HG02798 (cell line): ENCODE data around the gene TLX2.

Experiments used
- ATAC-seq: cut with Tn5 transposase; IDR thresholded peaks from one replicate; pipeline ENCODE4 v1.9.1; 2021; ENCODE audit warnings: mild to moderate bottlenecking; ENCODE audit not compliant: unreplicated experiment, poor library complexity

The TLX2 gene

DNA sequence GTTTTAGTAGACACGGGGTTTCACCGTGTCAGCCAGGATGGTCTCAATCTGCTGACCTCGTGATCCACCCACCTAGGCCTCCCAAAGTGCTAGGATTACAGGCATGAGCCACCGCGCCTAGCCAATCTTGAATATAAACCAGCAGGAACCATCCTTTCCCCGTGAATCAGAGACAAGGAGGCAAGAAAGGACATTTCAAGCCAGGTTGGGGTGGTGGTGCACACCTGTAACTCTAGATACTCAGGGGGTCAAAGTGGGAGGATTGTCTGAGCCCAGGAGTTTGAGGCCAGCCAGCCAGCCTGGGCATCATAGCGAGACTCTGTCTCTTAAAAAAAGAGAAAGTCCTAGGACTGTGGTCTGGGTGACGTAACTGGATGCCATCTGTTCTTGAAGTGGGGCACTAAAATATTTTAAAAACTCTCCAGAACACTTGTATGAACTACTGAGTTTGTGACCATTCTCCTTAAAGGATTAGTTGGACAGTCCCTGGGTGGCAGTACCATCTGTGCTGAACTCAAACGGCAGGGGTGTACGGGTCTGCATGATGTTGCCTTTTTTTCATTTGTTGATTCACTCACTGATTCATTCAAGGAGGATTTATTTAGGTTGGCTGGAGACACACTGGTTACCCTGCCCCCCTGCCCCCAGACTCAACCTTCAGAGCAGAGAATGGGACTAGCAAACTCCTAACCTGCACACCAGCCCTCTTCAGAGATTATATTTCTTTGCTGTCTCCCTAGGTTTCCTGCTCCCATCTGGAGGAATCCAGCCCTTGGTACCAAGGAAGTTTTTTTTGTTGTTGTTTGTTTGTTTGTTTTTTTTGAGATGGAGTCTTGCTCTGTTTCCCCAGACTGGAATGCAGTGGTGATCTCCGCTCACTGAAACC, 2.9 kb upstream of the TLX2 start:
- ATAC-seq, result no peak

DNA sequence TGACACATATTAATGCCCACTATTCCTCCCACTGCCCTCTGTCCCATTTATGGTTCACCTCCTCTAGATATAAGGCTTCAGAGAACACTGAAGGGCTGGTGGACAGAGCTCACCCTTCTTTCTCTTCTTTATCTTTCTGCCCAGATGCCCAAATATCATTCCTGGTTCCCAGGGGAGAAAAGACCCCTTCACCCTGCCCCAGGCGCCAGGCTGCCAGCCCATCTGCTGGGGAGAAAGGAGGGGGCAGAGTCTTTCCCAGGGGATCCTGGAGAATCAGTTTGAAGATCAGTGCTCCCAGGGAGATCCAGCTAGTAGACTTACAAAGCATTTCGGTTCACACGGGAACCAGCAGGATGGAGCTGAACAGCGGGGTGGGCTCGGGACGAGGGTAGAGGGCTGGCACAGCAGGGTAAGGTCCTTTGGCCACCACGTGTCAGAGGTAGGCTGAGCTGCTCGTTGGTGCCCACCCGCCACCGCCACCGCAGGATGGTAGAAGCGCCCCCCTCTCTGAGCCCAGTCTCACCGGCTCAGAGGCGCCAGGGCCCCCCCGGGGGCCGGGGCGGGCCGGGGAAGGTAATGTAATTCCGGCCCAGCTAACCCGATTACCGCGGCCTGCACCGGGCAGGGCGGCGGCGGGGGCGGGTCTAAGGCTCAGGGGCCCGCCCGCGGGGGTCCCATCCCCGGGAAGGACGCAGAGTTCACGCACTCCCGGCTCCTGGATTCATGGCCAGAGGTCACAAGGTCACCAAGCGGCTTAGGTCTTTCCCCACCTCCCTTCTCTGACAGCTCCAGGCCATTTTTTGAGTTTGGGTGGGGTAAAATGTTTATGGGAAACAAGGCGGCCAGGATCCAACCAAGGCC, 1.3 kb upstream of the TLX2 start:
- no peak for ATAC-seq

GRCh38 chr2:74513605-74514367, 464 bp upstream of the TLX2 start:
- no peak for ATAC-seq

- ATAC-seq, result no peak
Observed at GRCh38 chr2:74515271-74515980, 1.2 kb downstream of the TLX2 start.

DNA sequence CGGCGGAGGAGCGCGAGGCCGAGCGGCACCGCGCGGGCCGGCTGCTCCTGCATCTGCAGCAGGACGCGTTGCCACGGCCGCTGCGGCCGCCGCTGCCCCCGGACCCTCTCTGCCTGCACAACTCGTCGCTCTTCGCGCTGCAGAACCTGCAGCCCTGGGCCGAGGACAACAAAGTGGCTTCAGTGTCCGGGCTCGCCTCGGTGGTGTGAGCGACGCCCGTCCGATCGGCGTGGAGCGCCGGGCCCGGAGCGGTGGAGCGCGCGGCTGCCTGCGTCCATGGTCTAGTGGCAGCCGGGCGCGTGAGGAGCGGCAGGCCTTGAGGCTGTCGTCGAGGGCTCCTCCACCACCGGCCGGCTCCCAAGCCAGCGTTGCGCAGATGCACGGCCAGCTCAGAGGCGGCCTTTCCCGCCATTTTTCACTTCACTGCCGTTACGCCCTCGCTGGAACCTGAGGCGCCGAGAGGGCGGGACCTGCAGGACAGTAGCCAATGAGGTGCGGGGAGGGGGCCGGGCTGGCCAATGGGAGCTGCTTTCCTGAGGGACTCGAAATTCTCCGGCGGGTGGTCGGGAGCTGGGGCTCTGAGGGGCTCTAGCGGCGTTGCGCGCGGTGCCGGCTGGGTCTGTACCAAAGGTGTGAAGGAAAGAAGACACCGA, 1.9 kb downstream of the TLX2 start:
- ATAC-seq, result peak; percentile 81

GRCh38 chr2:74516650-74517049, 2.4 kb downstream of the TLX2 start:
- no peak for ATAC-seq

DNA sequence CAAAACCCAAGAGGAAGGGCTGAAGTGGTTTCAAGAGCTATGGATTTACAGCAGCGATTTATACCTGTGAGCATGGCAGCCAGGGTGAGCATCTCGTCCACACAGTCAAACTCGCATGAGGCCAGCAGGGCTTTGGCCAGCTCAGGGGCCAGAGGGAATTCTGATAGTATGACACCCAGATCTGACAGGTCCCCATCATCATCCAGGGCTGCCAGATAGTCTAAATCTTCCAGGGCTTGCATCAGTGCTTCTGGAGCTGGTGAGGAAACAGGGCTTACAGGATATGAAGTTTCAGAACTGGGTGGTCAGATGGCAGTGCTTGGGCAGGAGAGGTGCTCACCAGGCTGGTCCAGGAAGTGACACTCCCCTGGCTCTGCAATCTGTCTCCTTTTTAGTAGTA, 8.3 kb downstream of the TLX2 start:
- ATAC-seq, result no peak

DNA sequence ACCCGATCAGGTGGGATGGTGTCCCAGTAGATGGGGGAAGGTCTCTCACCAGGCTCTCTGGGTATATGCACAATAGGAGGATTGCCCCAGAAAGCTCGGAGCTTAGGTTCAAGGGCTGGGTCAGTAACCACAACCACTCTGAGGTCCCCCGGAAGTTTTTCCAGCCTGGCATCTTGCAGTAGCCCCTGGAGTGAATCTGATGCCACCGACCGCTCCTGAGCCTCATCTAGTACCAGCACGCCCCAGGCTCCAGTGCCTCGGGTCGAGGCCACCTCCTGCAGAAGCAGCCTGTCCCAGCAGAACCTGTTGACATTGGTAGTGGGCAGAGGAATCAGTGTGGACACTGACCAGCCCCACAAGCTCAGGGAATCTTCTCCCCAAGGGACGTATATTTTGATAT, 9.8 kb downstream of the TLX2 start:
- no peak for ATAC-seq

DNA sequence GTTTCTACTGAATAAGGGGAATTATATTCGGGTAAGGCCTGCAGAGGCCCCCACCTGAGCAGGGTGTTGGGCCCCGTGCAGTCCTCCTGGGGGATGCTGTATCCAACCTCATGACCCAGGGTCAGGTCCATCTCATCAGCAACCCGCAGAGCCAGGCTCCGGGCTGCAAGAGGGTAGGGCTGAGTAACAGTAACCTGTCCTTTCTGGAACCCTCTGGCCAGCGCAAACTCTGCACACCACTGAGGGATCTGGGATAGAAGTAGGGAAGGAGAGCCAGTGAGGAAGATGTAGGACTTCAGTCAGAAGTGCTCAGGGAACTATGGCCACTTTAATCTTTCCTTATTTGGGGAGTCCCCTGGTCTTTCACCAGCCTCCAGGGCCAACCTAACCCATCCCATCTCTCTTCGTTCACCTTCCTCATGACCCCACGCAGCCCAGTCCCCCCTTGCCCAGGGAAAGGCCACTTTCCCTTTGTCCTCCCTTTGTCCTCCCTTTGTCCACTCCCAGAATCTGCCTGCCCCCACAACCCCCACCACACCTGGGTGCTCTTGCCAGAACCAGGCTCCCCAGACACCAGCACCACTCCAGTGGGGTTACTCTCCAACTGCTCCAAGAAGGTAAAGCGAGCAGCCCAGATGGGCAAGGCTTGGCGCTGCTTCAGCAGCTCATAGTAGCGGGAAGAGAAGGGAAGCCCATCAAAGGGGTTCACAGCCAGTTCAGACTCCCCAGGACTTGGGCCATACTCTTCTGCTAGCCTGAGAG, 10.9 kb downstream of the TLX2 start:
- ATAC-seq, result no peak

DNA sequence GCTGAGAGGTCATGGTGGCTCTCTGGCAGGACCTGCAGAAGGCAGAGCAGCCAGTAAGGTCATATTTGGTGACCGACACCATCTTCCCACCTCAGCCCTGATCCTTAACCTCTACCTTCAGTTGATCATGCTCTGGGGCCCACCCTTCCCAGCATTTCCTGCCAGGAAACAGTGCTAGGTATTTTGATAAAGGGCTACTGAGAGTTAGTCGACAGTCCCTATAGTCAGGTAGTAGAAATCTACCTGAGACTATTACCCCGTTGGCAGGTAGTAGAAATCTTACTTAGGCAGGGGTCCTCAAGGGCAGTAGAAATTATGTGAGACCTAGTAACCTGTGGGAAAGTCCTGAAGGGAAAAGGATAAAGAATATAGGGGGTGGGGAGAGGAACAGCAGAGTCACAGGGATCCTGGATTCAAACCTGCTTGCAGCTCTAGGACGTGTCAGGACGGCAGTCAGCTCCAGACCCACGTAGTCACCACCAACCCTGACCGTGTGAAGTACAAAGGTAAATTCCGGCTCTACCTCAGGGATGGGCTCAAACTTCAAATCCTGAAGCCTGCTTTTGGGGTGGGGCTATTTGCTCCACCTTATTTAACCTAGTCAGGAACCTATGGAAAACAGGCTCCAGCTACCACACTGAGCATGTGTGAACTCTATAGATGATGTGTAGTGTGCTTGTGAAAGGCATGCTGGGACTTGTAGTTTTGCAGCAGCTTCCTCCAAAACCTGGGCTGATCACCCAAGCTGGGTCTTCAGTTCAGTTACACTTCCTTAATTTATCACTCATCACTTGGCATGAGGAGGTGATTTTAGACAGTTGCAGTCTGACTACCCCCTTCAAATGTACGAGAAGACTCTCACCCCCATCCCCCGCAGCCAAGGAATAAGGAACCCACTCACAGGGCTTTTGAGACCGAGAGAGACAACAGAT, 11.7 kb downstream of the TLX2 start, which contains the start of gene DQX1:
DQX1 (minus strand) TSS at position 515 of the 932 bp plus-strand sequence; CDS start at position 13, 502 bp downstream.
- no peak for ATAC-seq

DNA sequence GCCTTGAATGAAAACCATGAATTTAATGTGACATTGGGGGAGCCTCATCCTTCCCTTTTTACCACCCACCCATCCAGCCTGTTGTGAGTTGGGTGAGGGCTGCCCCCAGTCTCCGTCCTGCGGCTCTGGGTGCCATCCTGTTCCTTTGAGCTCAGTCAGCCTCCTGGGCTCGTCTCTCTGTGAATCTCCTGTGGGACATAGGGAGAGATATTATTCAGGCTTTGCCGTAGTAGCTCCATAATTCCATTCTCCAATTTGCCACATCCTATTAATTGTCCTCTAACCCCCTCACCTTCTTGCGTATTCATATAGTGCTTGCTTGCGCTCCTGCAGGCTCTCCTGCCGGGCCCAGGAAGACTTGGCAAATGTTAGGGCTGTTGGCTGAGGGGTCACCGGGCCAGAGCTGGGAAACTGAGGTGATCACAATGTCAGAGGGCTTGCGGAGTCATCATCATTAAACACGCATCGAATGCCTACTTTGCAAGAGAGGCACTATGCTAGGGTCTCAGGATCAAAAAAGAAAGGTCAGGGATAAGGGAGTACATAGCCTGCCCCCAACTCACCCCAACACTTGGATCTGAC, 12.5 kb downstream of the TLX2 start:
- ATAC-seq, result no peak

GRCh38 chr2:74527741-74528140, 13.5 kb downstream of the TLX2 start:
- ATAC-seq, result no peak

DNA sequence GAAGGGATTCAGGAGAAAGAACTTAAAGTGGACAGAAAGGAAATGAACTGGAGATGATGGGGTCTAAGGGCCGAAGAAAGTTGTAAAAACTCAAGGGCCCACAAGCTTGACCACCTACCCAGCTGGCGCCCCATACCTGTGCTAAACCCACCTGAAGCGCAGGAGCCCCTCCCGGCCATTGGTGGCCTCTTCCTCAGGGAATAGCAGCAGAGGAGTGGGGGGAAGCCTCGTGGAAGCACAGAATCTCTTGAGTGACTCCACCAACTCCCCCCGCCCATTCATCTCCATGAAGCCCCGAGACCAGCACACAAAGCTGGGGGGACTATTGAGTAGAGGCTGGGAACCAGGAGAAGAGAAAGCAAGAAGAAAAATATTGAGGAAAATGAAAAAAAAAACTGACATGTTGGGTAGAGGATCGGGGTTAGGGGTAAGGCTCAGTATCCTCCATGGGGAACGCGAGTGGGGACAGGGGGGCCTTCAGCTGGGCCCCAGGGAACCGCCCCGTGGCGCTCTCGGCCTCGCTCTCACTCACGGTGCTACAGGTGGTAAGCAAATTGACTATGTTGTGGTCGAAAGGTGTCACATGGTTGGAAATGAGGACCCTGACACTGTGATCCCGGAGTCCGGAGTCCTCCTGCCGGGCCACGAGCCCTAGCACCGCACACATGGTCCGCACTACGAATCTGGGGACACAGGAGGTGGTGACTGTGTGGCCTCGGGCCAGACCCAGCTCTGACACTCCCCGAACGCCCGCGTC, 14.5 kb downstream of the TLX2 start:
- ATAC-seq, result peak; percentile 3

DNA sequence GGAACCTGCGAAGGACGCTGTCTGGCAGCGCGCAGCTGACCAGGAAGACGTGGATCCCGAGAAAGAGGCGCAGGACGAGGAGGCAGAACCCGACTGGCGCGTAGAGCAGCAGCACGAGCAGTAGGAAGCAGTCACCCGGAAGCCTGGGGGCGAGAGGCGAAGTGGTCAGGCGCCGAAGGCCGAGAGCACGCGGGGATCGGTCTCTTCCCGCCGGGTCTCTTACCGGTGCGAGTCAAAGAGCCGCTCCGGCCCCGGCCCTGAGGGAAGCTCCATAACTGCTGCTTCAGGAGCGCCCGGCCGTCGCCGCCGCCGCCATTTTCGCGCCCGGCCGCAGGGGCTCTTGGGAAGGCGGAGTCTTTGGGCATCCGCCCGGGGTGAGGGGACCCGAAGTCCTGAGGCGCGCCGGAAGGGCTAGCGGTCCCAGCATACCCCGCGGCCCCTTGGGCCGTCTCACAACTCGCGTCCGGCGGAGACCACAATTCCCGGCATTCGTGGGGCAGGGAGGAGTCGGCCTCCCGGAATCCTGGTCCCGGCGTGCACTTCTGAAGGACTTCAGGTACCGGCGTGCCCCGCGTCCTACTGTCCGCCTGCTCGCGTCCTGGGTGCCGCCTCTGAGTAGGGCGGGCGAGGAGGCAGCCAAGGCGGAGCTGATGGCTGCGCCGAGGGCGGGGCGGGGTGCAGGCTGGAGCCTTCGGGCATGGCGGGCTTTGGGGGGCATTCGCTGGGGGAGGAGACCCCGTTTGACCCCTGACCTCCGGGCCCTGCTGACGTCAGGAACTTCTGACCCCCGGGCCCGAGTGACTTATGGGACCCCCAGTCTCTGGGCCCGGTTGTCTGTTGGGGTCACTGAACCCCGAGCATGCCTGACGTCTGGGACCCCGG, 15.3 kb downstream of the TLX2 start, which contains the start of the genes AUP1 and HTRA2:
AUP1 (minus strand) TSS at position 350 of the 882 bp plus-strand sequence; CDS start at position 273, 77 bp downstream.
HTRA2 (plus strand) TSS at position 577 of the 882 bp plus-strand sequence; CDS start at position 651, 74 bp downstream.
- ATAC-seq, result peak; percentile 86
